Measurements from ENCODE around the gene ZNF664. TPM values are rescaled to one million over a fixed set of nuclear protein-coding genes. Genes with fewer than 3 reads are reported as not detected.

The ZNF664 gene
- total RNA-seq, 2 donors from 2014 or later = 131 to 139 TPM

- H3K27me3 ChIP-seq (ENCODE audit: control insufficient read depth, insufficient read depth, low read length, poor library complexity, severe bottlenecking) = no peaks in the 10 kb centered on the region
- peaks cover 5% of the 10 kb centered on the region for H3K36me3 Mint-ChIP-seq (ENCODE audit: low read depth)
Observed at GRCh38 chr12:123956249-123956648, 16.8 kb upstream of the ZNF664 start.

DNA sequence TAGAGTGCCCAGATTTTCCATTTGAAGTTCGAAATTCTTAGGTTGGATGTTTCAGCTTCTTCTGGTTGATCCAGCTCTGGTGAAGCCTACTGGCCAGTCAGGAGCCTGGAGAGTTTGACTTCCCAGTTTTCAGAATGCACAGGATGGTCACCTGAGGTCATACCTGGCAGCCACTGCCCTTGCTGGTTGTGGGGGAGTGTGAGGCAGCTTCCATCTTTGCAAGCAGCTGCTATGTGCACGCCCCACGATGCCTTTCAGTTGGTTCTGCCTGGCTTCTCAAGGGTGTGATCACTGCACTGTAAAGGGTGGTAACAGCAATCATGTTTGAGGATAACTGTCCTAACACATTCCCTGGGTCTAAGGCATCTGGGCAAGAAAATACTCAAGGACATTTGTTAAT is 15.8 kb upstream of the ZNF664 start:
- Mint-ChIP-seq H3K4me1 (peaks cover 7% of the 10 kb centered on the region), H3K27ac (no peak overlapping the region), H3K36me3 (ENCODE audit: low read depth) (peaks cover 5% of the 10 kb centered on the region), H3K27me3 (ENCODE audit: insufficient read depth) (peaks cover 38% of the 10 kb centered on the region), H3K4me3 (no peak overlapping the region), H3K9me3 (no peaks in the 10 kb centered on the region)
- Histone ChIP-seq H3K27ac (ENCODE audit: low read depth, low read length) (no peak overlapping the region), H3K4me3 (ENCODE audit: low read length) (no peak overlapping the region), H3K9me3 (ENCODE audit: control insufficient read depth, low read length) (no peaks in the 10 kb centered on the region), H3K4me1 (ENCODE audit: control insufficient read depth, insufficient read depth, low read length) (peaks cover 3% of the 10 kb centered on the region), H3K9ac (ENCODE audit: extremely low read depth, low read length, poor library complexity, severe bottlenecking) (no peak overlapping the region), H3K27me3 (ENCODE audit: control insufficient read depth, insufficient read depth, low read length, poor library complexity, severe bottlenecking) (no peaks in the 10 kb centered on the region), H3K36me3 (ENCODE audit: control insufficient read depth, insufficient read depth, low read length) (no peaks in the 10 kb centered on the region)
- TF ChIP-seq, protein P1, sequence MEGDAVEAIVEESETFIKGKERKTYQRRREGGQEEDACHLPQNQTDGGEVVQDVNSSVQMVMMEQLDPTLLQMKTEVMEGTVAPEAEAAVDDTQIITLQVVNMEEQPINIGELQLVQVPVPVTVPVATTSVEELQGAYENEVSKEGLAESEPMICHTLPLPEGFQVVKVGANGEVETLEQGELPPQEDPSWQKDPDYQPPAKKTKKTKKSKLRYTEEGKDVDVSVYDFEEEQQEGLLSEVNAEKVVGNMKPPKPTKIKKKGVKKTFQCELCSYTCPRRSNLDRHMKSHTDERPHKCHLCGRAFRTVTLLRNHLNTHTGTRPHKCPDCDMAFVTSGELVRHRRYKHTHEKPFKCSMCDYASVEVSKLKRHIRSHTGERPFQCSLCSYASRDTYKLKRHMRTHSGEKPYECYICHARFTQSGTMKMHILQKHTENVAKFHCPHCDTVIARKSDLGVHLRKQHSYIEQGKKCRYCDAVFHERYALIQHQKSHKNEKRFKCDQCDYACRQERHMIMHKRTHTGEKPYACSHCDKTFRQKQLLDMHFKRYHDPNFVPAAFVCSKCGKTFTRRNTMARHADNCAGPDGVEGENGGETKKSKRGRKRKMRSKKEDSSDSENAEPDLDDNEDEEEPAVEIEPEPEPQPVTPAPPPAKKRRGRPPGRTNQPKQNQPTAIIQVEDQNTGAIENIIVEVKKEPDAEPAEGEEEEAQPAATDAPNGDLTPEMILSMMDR (conservative IDR thresholded peaks at IDR 0.05) = no peak
- 85 to 88% methylated on average over 3 of the region's 3 CpGs for WGBS, 2 experiments (ENCODE audit: insufficient coverage in 1 of 2, insufficient read length in 1 of 2)
- DNase-seq = peak; percentile 46

More at GRCh38 chr12:123956249-123956648, 16.8 kb upstream of the ZNF664 start:
- Mint-ChIP-seq H3K27ac (no peak overlapping the region), H3K4me1 (peaks cover 11% of the 10 kb centered on the region), H3K27me3 (ENCODE audit: insufficient read depth) (peaks cover 30% of the 10 kb centered on the region), H3K9me3 (no peaks in the 10 kb centered on the region), H3K4me3 (no peak overlapping the region)
- TF ChIP-seq, protein P1 (conservative IDR thresholded peaks at IDR 0.05) = no peak
- no peaks in the 10 kb centered on the region for H3K36me3 ChIP-seq (ENCODE audit: control insufficient read depth, insufficient read depth, low read length)
- WGBS, 2 experiments (ENCODE audit: insufficient coverage in 1 of 2, insufficient read length in 1 of 2) = 96 to 97% methylated on average over 8 to 9 of the region's 9 CpGs
- no peaks in the 10 kb centered on the region for H3K9me3 ChIP-seq (ENCODE audit: control insufficient read depth, low read length)
- H3K27ac ChIP-seq (ENCODE audit: low read depth, low read length) = no peak overlapping the region
- no peak overlapping the region for H3K4me3 ChIP-seq (ENCODE audit: low read length)
- H3K9ac ChIP-seq (ENCODE audit: extremely low read depth, low read length, poor library complexity, severe bottlenecking) = no peak overlapping the region
- no peak for DNase-seq
- peaks cover 12% of the 10 kb centered on the region for H3K4me1 ChIP-seq (ENCODE audit: control insufficient read depth, insufficient read depth, low read length)

GRCh38 chr12:123958462-123958861 is 14.6 kb upstream of the ZNF664 start:
- TF ChIP-seq, protein P1 (conservative IDR thresholded peaks at IDR 0.05) = no peak
- no peaks in the 10 kb centered on the region for H3K4me1 ChIP-seq (ENCODE audit: control insufficient read depth, insufficient read depth, low read length)

More at GRCh38 chr12:123958462-123958861, 14.6 kb upstream of the ZNF664 start:
- Histone ChIP-seq H3K27ac (ENCODE audit: low read depth, low read length) (no peak overlapping the region), H3K9me3 (ENCODE audit: control insufficient read depth, low read length) (no peaks in the 10 kb centered on the region), H3K4me3 (ENCODE audit: low read length) (no peak overlapping the region), H3K9ac (ENCODE audit: extremely low read depth, low read length, poor library complexity, severe bottlenecking) (no peak overlapping the region), H3K36me3 (ENCODE audit: control insufficient read depth, insufficient read depth, low read length) (peaks cover 2% of the 10 kb centered on the region), H3K27me3 (ENCODE audit: control insufficient read depth, insufficient read depth, low read length, poor library complexity, severe bottlenecking) (no peaks in the 10 kb centered on the region)
- no peak overlapping the region for H3K4me3 Mint-ChIP-seq
- DNase-seq = no peak
- H3K27ac Mint-ChIP-seq = no peak overlapping the region
- WGBS, 2 experiments (ENCODE audit: insufficient coverage in 1 of 2, insufficient read length in 1 of 2) = 91 to 100% methylated on average over 1 to 8 of the region's 8 CpGs
- peaks cover 45% of the 10 kb centered on the region for H3K27me3 Mint-ChIP-seq (ENCODE audit: insufficient read depth)
- no peaks in the 10 kb centered on the region for H3K9me3 Mint-ChIP-seq
- peaks cover 5% of the 10 kb centered on the region for H3K36me3 Mint-ChIP-seq (ENCODE audit: low read depth)
- H3K4me1 Mint-ChIP-seq = peaks cover 7% of the 10 kb centered on the region
